ENCODE data around the gene BRPF1. TPM values are rescaled to one million over a fixed set of nuclear protein-coding genes. Genes with fewer than 3 reads are reported as not detected.
"Not testable (repeated sequence)": the region's sequence is repeated elsewhere in the genome, so short reads cannot be mapped to it uniquely, and the experiment has no call there.

Gene BRPF1
- total RNA-seq, 1 donor from 2014 or later: 28.0 TPM

DNA sequence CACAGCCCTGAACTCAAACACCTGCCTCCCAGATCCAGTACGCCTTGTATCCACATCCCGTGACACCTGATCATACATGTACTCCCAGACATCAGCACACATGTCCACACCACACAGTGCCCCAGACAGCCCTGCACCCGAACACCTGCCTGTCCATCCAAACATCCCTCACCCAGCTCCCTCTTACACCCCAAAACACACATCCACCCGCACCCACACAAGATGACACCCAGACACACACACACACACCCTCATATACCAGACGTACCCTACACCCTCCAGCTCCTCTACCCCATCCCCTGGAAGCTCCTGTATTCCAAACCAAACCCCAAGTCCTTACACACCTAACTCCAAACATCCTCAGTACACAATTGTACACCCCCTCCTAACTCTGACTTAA lies 37.5 kb downstream of the BRPF1 start:
- peaks cover 4% of the 10 kb centered on the region for H3K36me3 Mint-ChIP-seq
- H3K9me3 Mint-ChIP-seq: no peaks in the 10 kb centered on the region
- H3K27me3 Mint-ChIP-seq: peaks cover 3% of the 10 kb centered on the region
- peaks cover 8% of the 10 kb centered on the region for H3K4me1 Mint-ChIP-seq (ENCODE audit: unreplicated experiment)
- H3K4me3 Mint-ChIP-seq: peak overlapping the region; percentile 84
- TF ChIP-seq, protein P1, sequence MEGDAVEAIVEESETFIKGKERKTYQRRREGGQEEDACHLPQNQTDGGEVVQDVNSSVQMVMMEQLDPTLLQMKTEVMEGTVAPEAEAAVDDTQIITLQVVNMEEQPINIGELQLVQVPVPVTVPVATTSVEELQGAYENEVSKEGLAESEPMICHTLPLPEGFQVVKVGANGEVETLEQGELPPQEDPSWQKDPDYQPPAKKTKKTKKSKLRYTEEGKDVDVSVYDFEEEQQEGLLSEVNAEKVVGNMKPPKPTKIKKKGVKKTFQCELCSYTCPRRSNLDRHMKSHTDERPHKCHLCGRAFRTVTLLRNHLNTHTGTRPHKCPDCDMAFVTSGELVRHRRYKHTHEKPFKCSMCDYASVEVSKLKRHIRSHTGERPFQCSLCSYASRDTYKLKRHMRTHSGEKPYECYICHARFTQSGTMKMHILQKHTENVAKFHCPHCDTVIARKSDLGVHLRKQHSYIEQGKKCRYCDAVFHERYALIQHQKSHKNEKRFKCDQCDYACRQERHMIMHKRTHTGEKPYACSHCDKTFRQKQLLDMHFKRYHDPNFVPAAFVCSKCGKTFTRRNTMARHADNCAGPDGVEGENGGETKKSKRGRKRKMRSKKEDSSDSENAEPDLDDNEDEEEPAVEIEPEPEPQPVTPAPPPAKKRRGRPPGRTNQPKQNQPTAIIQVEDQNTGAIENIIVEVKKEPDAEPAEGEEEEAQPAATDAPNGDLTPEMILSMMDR (conservative IDR thresholded peaks at IDR 0.05): no peak
- H3K27ac Mint-ChIP-seq: no peak overlapping the region
- DNase-seq (ENCODE audit: extremely low spot score, unreplicated experiment): no peak

DNA sequence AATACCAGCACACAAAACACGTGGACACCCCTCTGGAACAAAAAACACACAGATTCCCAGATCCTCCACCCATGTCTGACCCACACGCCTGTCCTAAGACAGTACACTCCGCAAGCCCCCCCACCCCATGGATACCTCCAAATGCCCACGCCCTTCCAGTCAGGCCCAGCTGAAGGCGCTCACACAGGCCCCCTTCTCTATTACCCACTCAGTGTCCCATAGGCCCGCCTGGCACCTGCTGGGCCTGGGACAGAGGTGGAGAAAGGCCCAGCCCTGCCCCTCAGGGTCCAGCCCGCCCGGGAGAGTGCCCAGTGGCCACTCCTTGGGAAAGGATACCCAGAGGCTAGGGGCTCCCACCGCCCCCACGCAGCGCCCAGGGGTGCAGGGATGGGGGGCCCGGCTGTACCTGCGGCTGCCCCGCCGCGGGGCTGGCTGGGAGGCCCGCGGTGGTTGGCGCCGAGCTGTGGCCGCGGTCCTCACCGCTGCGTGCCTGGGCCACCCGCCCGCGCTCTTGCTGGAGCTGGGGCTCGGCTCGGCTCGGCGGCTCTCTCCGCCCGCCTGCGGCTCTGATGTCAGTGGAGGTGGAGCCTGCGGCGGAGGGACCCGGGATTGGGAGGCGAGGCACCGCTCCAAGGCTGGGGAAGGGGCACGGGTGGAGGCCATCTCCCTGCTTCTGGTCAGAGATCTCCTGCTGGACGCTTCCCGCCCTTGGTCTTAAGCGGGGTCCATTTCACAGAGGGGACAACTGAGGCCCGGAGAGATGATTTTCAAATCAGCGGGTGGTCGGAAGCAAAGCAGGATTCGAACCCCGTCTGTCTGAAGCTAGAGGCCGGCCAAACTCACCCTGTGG lies 38.1 kb downstream of the BRPF1 start, which contains the start of gene CAMK1:
Gene CAMK1, minus strand, starts transcription at position 522 of the 850 bp plus-strand sequence. CDS start 2,198 bp downstream, outside the sequence.
- peaks cover 8% of the 10 kb centered on the region for H3K4me1 Mint-ChIP-seq (ENCODE audit: unreplicated experiment)
- peaks cover 3% of the 10 kb centered on the region for H3K27me3 Mint-ChIP-seq

DNA sequence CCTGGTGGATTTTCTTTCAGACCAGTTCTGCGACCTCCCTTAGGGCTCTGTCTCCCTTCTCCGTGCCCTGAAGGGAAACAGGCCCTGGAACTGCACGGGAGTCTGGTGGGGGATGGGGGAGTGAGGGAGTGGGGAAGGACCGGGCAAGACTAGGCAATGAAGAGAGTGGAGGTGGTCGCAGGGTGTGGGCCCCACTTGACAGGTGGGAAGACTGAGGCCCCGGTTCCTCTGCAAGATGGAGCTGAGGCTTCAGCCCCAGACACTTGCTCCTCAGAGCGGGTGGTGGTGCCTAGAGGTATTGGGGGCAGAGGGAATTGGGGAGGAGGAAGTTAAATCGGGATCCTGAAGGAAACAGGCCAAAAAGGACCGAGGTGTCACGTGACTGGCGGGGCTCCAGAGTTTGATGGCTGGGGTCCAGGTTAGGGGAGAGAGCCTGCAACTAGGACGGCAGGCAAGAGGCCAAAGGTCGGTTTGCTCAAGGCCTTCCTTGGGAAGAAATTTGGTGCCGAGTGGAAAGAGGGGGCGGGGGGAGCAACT lies 38.8 kb downstream of the BRPF1 start:
- Mint-ChIP-seq H3K27ac (no peak overlapping the region), H3K27me3 (peaks cover 3% of the 10 kb centered on the region), H3K9me3 (no peaks in the 10 kb centered on the region), H3K4me3 (peak overlapping the region; percentile 66), H3K4me1 (ENCODE audit: unreplicated experiment) (peaks cover 8% of the 10 kb centered on the region), H3K36me3 (peaks cover 4% of the 10 kb centered on the region)
- TF ChIP-seq, protein P1 (conservative IDR thresholded peaks at IDR 0.05): no peak
- no peak for DNase-seq (ENCODE audit: extremely low spot score, unreplicated experiment)

More for the DNA sequence above, 38.1 kb downstream of the BRPF1 start, which contains the start of gene CAMK1:
- no peak within 1 kb of the TSS for H3K27ac Mint-ChIP-seq
- H3K4me3 Mint-ChIP-seq: peak within 1 kb of the TSS; percentile 84
- H3K36me3 Mint-ChIP-seq: peaks cover 4% of the 10 kb centered on the region
- peak; percentile 78 for DNase-seq (ENCODE audit: extremely low spot score, unreplicated experiment)
- TF ChIP-seq, protein P1 (conservative IDR thresholded peaks at IDR 0.05): no peak
- no peaks in the 10 kb centered on the region for H3K9me3 Mint-ChIP-seq

DNA sequence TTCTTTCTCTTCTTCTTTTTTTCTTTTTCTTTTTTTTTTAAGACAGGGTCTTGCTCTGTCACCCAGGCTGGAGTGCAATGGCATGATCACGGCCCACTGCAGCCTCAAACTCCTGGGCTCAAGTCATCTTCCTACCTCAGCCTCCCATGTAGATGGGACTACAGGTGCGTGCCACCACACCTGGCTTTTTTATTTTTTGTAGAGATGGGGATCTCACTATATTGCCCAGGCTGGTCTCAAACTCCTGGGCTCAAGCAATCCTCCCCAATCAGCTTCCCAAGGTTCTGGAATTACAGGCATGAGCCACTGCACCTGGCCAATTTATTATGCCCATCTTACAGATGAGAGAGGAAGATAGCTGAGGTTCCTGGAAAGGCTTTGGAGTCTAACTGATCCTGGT lies 39.5 kb downstream of the BRPF1 start:
- DNase-seq (ENCODE audit: extremely low spot score, unreplicated experiment); H3K27me3 Mint-ChIP-seq; H3K36me3 Mint-ChIP-seq; H3K4me1 Mint-ChIP-seq (ENCODE audit: unreplicated experiment); H3K27ac Mint-ChIP-seq; H3K9me3 Mint-ChIP-seq: not testable (repeated sequence)
- H3K4me3 Mint-ChIP-seq: peak overlapping the region; percentile 63

DNA sequence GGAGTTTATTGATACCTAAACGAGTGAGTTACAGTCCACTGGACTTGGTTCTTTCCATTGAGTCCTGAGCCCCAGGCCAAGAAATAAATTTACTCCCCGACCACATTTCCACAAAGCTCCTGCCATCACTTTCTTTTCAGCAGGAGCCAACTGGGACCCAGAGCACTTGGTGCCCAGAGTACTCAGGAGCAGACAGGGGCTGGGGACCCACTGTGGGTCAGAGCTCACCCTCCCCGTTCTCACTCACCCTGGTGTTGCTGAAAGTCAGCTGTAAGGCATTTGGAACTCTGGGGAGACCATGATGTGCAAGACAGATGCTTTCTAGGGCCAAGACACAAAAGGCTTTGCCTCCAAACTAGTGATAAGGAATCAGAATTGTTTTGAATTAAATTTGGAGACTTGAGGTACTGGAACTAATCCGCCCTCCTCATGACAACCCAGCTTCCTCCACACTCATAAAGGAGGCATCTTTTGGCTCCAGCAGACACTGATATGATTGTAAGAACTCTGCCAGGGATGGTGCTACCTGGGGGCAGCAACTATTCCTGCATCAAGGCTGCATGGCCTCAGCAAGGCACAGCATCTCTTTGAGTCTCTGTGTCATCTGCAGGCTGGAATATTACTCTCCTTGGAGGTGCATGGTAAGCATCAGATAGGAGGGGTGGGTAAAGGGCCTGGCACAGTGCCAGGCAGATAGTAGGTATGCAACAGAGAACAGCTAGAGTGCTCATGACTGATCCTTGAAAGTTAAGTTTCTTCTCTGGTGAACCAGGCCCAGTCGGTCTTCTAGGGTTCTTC lies 45.6 kb downstream of the BRPF1 start:
- H3K36me3 Mint-ChIP-seq: no peaks in the 10 kb centered on the region
- no peaks in the 10 kb centered on the region for H3K9me3 Mint-ChIP-seq
- TF ChIP-seq, protein P1 (conservative IDR thresholded peaks at IDR 0.05): no peak
- no peaks in the 10 kb centered on the region for H3K4me1 Mint-ChIP-seq (ENCODE audit: unreplicated experiment)
- no peak for DNase-seq (ENCODE audit: extremely low spot score, unreplicated experiment)
- no peaks in the 10 kb centered on the region for H3K27me3 Mint-ChIP-seq
- no peak overlapping the region for H3K27ac Mint-ChIP-seq
- H3K4me3 Mint-ChIP-seq: no peak overlapping the region

All from type B pancreatic cell (in vitro differentiated cells).